ENCODE data around the gene AOC2. TPM values are rescaled to one million over a fixed set of nuclear protein-coding genes. Genes with fewer than 3 reads are reported as not detected.

Gene AOC2
- polyA plus RNA-seq, 1 of the 3 experiments (the other 2 are of a cell fraction), result 0.33 TPM

GRCh38 chr17:42844761-42845555 lies 578 bp downstream of the AOC2 start (continued):
- TF ChIP-seq, protein P1, sequence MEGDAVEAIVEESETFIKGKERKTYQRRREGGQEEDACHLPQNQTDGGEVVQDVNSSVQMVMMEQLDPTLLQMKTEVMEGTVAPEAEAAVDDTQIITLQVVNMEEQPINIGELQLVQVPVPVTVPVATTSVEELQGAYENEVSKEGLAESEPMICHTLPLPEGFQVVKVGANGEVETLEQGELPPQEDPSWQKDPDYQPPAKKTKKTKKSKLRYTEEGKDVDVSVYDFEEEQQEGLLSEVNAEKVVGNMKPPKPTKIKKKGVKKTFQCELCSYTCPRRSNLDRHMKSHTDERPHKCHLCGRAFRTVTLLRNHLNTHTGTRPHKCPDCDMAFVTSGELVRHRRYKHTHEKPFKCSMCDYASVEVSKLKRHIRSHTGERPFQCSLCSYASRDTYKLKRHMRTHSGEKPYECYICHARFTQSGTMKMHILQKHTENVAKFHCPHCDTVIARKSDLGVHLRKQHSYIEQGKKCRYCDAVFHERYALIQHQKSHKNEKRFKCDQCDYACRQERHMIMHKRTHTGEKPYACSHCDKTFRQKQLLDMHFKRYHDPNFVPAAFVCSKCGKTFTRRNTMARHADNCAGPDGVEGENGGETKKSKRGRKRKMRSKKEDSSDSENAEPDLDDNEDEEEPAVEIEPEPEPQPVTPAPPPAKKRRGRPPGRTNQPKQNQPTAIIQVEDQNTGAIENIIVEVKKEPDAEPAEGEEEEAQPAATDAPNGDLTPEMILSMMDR (IDR thresholded peaks at IDR 0.05), result no peak
- TF ChIP-seq FOSL2 (IDR thresholded peaks at IDR 0.05; ENCODE audit: borderline replicate concordance, low read depth), result no peak
- TF ChIP-seq EP300 (IDR thresholded peaks at IDR 0.05; ENCODE audit: borderline replicate concordance in 1 of 2, low read depth in 1 of 2, low read length in 1 of 2), result no peak
- TF ChIP-seq SMC3 (IDR thresholded peaks at IDR 0.05; ENCODE audit: low read depth, low read length), result no peak
- TF ChIP-seq, protein P2, sequence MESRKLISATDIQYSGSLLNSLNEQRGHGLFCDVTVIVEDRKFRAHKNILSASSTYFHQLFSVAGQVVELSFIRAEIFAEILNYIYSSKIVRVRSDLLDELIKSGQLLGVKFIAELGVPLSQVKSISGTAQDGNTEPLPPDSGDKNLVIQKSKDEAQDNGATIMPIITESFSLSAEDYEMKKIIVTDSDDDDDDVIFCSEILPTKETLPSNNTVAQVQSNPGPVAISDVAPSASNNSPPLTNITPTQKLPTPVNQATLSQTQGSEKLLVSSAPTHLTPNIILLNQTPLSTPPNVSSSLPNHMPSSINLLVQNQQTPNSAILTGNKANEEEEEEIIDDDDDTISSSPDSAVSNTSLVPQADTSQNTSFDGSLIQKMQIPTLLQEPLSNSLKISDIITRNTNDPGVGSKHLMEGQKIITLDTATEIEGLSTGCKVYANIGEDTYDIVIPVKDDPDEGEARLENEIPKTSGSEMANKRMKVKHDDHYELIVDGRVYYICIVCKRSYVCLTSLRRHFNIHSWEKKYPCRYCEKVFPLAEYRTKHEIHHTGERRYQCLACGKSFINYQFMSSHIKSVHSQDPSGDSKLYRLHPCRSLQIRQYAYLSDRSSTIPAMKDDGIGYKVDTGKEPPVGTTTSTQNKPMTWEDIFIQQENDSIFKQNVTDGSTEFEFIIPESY (IDR thresholded peaks at IDR 0.05; ENCODE audit: borderline replicate concordance, low read depth), result no peak
- no peak for TF ChIP-seq RCOR1 (IDR thresholded peaks at IDR 0.05; ENCODE audit: low read length)
- TF ChIP-seq RFX5 (IDR thresholded peaks at IDR 0.05; ENCODE audit: low read length), result no peak
- no peak for TF ChIP-seq GATA2 (CRISPR knock-in tag; IDR thresholded peaks at IDR 0.05)
- no peak for TF ChIP-seq SIN3A (IDR thresholded peaks at IDR 0.05; ENCODE audit: borderline replicate concordance, low read depth, low read length)

DNA sequence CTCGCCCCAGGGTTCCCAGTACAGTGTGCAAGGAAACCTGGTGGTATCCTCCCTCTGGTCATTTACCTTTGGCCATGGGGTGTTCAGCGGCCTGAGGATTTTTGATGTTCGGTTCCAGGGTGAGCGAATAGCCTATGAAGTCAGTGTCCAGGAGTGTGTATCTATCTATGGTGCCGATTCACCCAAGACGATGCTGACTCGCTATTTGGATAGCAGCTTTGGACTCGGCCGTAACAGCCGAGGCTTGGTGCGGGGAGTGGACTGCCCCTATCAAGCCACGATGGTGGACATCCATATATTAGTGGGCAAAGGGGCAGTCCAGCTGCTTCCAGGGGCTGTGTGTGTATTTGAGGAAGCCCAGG lies 1.2 kb downstream of the AOC2 start:
- WGBS (ENCODE audit: low lambda C conversion rate), result 98% methylated on average over 12 of the region's 12 CpGs

More for the DNA sequence above, 1.2 kb downstream of the AOC2 start:
- Histone ChIP-seq H4K20me1 (ENCODE audit: insufficient read depth) (0 out of 2 replicates have a peak, but pooled peaks cover 10% of the 10 kb centered on the region), H3K4me2 (no peak overlapping the region), H3K9me3 (no peaks in the 10 kb centered on the region), H3F3A (replicated peaks; ENCODE audit: insufficient read depth) (peaks cover 17% of the 10 kb centered on the region), H3K4me1 (ENCODE audit: control insufficient read depth in 1 of 2, insufficient read depth in 2 of 2, low read depth in 1 of 2, low read length in 1 of 2) (peaks cover 0 to 4% of the 10 kb centered on the region in 2 experiments; a peak in 1 of 4 replicates), H2AFZ (ENCODE audit: low read depth) (no peak overlapping the region), H3K79me2 (ENCODE audit: insufficient read depth) (no peaks in the 10 kb centered on the region), H3K36me3 (replicated peaks in 1 of 2; ENCODE audit: control insufficient read depth in 1 of 2, insufficient read depth in 2 of 2, low read length in 1 of 2) (peaks cover 21 to 49% of the 10 kb centered on the region in 2 experiments), H3K9me2 (no peaks in the 10 kb centered on the region), H3K4me3 (ENCODE audit: low read depth in 2 of 2, low read length in 1 of 2) (no peak overlapping the region), H3K9ac (no peak overlapping the region), H3K27ac (ENCODE audit: low read depth in 2 of 2, low read length in 1 of 2) (no peak overlapping the region), H3K27me3 (ENCODE audit: insufficient read depth) (no peaks in the 10 kb centered on the region)
- POLR2A ChIA-PET, result interaction anchor here (1.8 kb wide), 1 partner anchor 153 kb away, joined by 6 read pairs; the partner anchor contains the start of gene RPL27
- TF ChIP-seq, protein P2 (IDR thresholded peaks at IDR 0.05; ENCODE audit: borderline replicate concordance, low read depth), result no peak
- no peak for TF ChIP-seq MEF2A (IDR thresholded peaks at IDR 0.05; ENCODE audit: borderline replicate concordance, low read depth)
- no peak; the same call in 1 of the 2 replicates for TF ChIP-seq POLR2AphosphoS5 (IDR thresholded peaks at IDR 0.05; ENCODE audit: low read depth, low read length)
- no peak for TF ChIP-seq NFIC (IDR thresholded peaks at IDR 0.05; ENCODE audit: borderline replicate concordance)
- no peak for TF ChIP-seq ELF1 (IDR thresholded peaks at IDR 0.05)
- no peak for TF ChIP-seq SMC3 (IDR thresholded peaks at IDR 0.05; ENCODE audit: low read depth, low read length)
- no peak for TF ChIP-seq FOSL2 (IDR thresholded peaks at IDR 0.05; ENCODE audit: borderline replicate concordance, low read depth)
- no peak for TF ChIP-seq FOXM1 (IDR thresholded peaks at IDR 0.05; ENCODE audit: low read depth)
- DNase-seq, result no peak
- CTCF ChIA-PET, result interaction anchor here (1.2 to 4.7 kb wide), 6 partner anchors 11 to 152 kb away, joined by 3 to 34 read pairs (median 20); partner anchors contain the start of genes BECN1 and RPL27
